Measurements from ENCODE around the gene INPP5F. TPM values are rescaled to one million over a fixed set of nuclear protein-coding genes. Genes with fewer than 3 reads are reported as not detected.

INPP5F gene
- total and polyA plus RNA-seq, 10 of the 15 experiments (the other 5 are each of a cell fraction or from before 2014, with no cell fraction given) = 6.0 to 49.3 (median 34.3) TPM

GRCh38 chr10:119700321-119700954 lies 25.4 kb upstream of the INPP5F start (continued):
- TF ChIP-seq IRF5 (IDR thresholded peaks at IDR 0.05; ENCODE audit: borderline replicate concordance) = no peak
- no peak for TF ChIP-seq YBX1 (IDR thresholded peaks at IDR 0.05)
- TF ChIP-seq ZNF207 (IDR thresholded peaks at IDR 0.05; ENCODE audit: borderline replicate concordance) = no peak
- TF ChIP-seq ZNF217 (IDR thresholded peaks at IDR 0.05) = peak; percentile 47; the same call in 1 of the 2 replicates
- TF ChIP-seq EP300 (IDR thresholded peaks at IDR 0.05; ENCODE audit: borderline replicate concordance in 1 of 2, control insufficient read depth in 1 of 2, low read depth in 2 of 2, low read length in 2 of 2) = peak; percentile 92 to 97
- peak; percentile 80 for TF ChIP-seq RUNX3 (IDR thresholded peaks at IDR 0.05; ENCODE audit: low read length)
- no peak for TF ChIP-seq USF1 (IDR thresholded peaks at IDR 0.05; ENCODE audit: borderline replicate concordance, extremely low read length, insufficient read depth, low read depth, low read length)
- peak; percentile 51; the same call in 1 of the 2 replicates for TF ChIP-seq IKZF1 (conservative IDR thresholded peaks at IDR 0.05)
- TF ChIP-seq ZBED1 (IDR thresholded peaks at IDR 0.05; ENCODE audit: borderline replicate concordance) = peak; percentile 88
- peak; percentile 83 for TF ChIP-seq CREM (IDR thresholded peaks at IDR 0.05; ENCODE audit: low read depth)
- peak; percentile 99 for TF ChIP-seq NFIC (IDR thresholded peaks at IDR 0.05; ENCODE audit: low read depth, low read length)
- peak; percentile 88 for TF ChIP-seq BCL11A (IDR thresholded peaks at IDR 0.05; ENCODE audit: low read depth, low read length)
